Mucosa of gallbladder (tissue), 1 donor: Measurements from ENCODE around the gene CXCL13. TPM values are rescaled to one million over a fixed set of nuclear protein-coding genes. Genes with fewer than 3 reads are reported as not detected.
"Not testable (repeated sequence)": the region's sequence is repeated elsewhere in the genome, so short reads cannot be mapped to it uniquely, and the experiment has no call there.

Experiments
- DNase-seq: peaks from one replicate; pipeline ENCODE4 v3.0.0-alpha.2; 2020; ENCODE audit warnings: low spot score
- total RNA-seq: library from RNA; stranded (reverse); gene quantifications from one replicate; pipeline ENCODE4 v1.2.1, GENCODE V29; 2021
- donor health status: DM: no; HTN: no; CAD: no.

Gene CXCL13
- total RNA-seq, 1 donor from 2014 or later = 2.8 TPM

DNA sequence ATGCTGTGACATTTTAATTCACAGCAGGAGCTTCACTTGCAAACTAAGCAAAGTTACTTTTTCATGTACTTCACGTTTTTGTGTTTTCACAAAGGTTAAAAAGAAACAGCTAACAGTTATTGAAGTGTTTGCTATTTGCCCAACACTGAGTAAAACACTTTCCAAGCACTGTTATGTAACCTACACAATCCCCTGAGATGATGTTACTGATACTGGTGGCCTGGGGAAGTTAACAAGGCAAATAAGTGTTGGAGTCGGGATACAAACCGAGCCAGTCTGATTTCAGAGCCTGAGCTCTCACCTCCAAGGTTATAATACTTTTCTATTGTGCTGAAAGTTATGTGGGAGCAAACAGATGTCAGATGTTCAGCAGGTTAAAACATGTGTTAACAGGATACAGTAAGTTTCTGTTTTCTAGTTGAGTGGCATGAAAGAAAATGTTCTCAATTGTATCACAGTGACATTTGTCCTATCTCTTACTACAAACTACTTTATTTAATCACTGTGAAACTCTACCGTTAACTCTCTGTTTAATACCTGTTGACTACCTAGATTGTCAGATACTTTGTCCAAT is 3.9 kb upstream of the CXCL13 start:
- no peak for DNase-seq

DNA sequence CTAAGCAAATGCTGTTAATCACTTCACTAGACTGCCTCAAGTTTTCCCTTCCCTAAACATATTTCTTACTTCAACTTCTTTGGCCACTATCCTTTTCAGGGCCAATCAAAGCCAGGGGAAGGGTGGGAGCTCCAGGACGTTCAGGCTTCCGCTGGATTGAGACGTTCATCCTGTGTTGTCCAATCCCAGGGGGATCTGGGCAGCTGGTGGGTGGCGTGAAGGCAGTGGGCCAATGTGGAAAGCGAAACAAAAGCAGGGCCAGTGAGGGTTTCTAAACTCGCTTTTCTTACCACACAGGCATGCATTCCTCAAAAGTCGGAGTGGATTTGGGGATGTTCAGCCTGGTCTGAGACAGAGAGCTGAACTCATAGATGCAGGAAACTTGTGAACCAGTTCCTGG is 7.6 kb downstream of the CXCL13 start:
- DNase-seq = no peak

DNA sequence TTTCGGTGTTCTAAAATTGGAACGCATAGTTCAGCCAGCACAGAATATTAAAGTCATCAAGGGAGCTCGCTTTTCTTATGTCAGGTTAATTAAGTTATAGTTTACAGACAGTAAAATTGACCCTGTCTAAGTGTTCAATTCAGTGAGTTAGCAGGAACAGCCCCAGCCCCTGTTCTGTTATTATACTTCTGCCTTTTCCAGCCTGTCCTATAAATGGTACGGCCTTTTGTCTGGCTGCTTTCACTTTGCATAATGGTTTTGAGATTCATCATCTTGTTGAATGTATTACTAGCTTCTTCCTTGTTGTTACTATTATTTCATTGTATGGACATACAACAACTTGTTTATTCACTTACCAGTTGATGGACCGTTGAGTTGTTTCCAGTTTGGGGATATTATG is 9.5 kb downstream of the CXCL13 start:
- no peak for DNase-seq

DNA sequence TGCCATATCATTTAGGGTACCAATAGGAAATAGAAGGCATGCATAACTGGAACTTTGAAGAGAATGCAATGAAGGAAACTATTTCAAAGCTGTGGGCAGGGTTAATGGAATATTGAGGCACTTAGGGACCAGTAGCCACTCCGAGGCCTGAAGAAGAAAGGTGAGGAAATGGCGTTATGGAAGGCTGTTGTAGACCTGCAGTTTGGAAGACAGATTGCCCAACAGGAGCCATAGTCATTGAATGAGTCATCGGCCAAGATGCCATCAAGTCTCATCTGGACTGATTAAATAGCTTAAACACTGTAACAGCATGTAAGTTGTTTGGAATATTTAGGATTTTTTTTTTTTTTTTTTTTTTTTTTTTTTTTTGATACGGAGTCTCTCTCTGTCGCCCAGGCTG is 11.6 kb downstream of the CXCL13 start:
- no peak for DNase-seq

DNA sequence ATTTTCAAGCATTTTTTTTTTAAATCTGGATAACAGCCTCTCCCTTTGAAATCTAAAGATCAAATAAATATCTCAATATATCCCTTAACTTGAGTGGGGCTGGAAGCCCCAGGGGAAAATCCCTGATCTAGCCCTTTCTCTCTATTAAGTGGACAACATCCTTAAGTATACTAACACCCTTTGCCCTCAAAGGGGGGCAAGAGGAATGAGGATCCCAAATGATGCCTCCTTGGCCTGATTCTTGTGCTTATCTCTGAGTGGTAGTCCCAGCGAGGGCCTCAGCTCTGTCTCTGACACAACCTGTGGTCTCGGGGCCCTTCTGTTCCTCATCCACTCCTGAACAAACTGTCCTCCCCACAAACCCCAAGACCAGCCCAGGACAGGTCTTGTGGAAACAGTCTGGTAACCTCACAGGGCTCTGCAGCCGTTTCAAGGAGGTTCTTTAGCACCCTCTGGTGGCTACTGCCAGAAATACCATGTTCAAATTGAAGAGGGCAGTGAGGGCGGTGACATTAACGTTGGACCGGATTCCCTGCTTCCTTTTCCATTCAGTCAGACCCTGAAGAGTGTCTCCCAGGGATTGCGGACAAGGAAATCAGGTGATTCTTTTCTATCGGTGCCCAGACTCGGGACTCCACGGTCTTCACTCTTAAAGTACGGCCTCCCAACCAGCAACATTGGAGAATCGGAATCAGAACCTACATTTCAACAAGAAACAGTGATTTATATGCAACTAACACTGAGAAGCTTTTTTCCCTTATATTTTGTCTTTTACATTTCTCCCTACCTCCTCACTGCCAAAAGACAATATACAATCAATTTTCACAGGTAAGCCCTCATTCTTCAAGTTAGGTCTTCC is 13.0 kb downstream of the CXCL13 start:
- DNase-seq = peak; percentile 79

DNA sequence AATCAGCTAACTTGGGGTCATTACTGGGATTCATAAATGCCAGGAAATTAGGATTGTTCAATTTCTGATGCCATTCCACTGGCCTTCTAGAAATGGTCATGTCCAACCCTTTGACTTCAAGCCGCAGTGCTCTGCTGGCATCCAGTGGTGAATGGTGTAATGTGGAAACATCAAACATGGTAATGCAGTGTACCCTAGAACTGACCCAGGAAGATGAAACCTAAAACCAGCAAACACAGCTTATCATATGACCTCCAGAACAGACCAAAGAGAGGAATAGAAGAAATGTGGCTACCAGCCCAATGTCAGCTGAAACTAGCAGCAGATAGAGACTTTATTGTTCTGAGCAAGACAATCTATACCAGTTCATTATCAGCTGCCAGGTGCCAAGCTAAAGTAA is 13.8 kb downstream of the CXCL13 start:
- DNase-seq = peak; percentile 58

DNA sequence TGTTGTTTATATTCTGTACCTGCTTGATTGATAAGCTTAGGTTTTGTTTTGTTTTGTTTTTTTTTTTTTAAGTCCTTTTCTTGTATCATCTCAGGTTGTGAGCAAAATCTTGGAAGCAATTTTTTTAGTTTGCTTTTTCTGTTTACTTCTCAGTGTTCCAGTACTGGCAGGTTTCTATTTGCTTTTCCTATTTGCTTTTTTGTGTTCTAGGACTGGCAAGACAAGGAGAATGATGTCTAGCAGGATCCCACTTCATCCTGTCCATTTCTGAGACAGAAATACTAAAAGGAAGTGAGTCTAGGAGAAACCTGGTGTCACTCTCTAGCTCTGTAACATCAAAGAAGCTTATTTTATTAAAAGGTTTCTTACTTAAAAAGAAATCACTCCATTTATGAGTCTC is 15.6 kb downstream of the CXCL13 start:
- DNase-seq = no peak

DNA sequence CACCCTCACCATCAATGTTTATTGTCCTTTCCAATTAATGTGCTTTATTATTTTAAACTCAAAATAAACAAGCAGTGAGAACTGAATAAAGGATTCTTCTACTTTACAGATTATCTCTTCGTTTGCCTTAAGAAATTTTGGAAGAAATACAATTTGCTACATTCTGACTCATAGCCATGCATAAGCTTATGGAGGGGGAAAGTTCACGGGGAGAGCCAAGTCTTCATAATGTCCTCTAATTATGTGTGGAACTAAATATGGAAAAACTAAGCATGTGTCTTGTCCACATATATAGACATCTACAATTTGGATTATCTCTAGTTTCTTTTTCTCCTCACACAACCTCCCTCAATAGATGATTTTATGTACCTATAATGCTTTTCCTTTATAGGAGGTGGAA is 17.5 kb downstream of the CXCL13 start:
- DNase-seq = no peak

DNA sequence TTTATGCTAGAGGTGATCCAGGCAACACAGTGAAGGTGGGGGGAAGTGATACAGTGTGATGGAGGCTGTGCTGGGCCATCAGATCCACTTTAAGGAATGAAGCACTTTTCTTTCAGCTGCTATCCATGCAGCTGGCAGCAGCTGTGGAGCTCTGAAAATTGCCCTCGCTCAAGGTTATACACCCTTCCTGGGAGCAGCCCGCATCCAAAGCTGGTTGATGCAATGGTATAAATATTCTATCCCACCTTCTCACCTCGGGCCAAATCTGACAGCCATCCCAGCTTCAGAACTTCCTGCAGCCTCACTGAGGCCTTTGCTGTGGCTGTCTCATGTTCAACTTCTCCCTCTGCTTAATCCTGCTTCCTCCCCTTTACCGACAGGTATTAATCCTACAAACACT is 18.6 kb downstream of the CXCL13 start:
- DNase-seq = no peak

DNA sequence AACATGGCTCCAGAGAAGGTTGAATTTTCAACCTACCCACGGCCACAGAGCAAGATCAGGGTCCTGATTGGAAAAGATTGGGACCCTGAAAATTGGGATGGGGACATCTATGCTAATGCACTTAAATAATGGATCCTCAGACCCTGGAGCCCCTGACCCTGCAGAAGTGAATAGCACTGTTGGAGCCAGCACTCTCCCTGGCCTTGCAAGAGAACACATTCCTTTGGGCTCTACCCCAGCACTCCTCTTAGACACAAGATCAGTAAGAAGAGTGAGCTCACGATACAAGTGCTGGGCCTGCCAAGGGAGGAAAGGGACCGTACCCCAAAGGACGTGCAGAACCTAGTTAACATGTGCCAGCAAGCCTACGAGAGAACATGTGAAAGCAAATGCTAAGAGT is 19.9 kb downstream of the CXCL13 start:
- DNase-seq = no peak

DNA sequence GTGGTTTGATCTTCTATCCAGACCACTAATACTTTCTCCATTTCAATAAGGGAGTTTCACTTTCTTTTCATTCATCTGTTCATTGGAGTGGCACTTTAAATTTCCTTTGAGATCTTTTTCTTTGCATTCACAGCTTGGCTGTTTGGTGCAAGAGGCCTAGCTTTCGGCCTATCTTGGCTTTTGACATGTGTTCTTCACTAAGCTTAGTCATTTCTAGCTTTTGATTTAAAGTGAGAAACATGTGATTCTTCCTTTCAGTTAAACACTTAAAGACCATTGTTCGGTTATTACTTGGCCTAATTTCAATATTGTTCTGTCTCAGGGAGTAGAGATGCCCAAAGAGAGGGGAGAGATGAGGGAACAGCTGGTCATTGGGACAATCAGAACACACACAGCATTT is 24.3 kb downstream of the CXCL13 start:
- DNase-seq = no peak

DNA sequence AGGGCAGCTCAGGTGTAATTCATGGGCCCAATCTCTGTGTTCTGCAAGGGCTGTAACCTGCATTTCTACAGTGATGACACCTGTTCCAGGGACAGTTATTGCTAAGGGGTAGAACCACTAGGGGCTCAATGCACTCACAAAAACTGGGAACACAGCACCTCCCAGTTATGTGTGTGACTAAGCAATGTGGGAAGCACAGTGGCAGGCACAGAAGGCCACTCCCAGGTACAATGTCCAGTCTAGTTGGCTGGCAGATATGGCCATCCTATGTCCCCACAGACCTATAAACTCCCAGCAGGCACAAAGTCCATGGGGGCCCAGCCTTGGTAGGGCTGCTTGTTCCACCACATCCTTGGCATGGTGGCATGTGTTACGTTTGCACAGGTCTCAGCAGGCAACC is 25.7 kb downstream of the CXCL13 start:
- DNase-seq = peak; percentile 73

DNA sequence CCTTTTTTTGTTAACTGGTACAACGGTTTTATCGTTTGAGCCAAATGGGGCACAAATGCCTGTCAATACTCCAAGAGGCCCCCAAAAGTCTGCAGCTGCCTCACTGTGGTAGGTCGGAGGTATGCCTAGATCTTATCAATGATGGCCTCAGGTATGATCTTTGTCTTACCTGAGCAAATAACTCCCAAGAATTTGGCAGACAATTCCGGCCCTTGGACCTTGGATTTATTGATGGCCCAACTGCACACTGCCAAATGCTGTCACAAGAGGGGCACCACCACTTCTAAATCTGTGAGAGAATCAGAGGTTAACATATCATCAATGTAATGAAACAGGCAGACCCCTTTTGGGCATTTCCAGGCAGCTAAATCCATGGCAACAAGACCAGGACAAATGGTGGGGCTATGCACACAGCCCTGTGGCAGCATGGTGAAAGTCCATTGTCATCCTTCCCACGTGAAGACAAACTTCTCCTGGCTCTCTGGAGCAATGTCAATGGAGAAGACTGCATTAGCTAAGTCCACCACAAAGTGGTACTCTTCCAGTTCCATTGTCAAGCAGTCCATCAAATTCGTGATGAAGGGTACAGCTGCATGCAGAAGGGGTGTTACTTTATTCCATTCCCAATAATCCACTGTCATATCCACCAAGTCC is 28.6 kb downstream of the CXCL13 start:
- no peak for DNase-seq

DNA sequence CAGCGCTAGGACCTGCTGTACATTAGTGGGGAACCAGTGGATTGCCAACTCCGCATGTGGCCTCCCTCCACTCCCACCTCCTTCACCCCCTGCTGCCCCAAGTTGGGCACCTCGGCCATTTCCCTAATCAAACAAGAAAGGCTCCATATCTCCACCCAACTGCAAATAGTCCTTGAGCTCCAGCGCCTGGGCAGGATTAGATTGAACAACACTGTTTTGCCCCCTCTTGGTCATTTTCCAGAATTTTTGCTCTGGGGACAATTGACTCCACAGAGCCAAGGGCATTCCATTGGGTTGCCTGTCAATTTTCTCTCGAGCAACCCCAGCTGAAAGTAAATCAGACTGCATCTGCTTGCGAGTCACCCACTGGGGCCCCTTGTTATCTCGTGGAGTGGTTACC is 29.6 kb downstream of the CXCL13 start:
- DNase-seq = no peak

DNA sequence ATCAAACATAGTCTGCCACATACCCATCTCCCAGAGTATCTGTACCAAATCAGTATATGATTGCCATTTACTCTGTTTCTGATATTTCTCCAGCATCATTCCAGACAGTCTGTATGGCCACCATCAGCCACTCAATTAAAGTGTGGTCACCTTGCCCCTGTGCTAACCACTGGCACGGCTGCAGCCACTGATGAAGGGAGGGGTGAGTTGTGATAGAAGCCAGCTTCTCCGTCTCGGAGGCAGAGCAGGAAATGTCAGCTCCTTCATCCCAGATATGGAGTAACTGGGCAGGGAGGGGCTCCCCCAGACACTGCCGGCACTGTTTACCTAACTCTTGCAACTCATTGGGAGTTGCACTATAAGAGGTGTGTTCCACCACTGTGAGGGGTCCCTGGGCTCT is 30.3 kb downstream of the CXCL13 start:
- DNase-seq = no peak

DNA sequence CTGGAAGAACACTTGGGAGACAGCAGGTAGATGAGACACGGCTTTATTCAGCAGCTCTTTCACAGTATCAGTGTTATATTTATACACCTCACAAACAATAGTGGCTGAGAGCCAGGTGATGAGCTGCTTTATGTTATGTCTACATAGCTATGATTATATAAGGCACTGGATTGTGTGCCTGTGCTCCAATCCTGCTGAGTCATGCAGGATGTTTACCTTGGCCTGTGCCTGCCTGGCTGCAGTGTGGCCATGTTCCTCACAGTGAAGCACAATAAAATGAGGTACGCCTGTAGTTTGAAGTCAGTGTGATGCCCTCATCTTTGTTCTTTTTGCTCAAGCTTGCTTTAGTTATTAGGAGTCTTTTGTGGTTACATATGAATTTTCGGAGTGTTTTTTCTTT is 31.3 kb downstream of the CXCL13 start:
- DNase-seq = peak; percentile 64

DNA sequence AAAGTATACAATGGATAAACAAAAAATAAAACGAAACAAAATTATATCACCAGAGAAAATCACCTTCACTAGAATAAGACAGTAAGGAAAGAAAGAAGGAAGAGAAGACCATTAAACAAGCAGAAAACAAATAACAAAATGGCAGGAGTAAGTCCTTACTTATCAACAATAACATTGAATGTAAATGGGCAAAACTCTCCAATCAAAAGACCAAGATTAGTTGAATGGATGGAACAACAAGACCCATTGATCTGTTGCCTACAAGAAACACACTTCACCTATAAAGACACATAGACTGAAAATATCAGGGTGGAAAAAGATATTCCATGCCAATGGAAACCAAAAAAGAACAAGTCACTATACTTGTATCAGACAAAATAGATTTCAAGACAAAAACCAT is 38.4 kb downstream of the CXCL13 start:
- DNase-seq = not testable (repeated sequence)

DNA sequence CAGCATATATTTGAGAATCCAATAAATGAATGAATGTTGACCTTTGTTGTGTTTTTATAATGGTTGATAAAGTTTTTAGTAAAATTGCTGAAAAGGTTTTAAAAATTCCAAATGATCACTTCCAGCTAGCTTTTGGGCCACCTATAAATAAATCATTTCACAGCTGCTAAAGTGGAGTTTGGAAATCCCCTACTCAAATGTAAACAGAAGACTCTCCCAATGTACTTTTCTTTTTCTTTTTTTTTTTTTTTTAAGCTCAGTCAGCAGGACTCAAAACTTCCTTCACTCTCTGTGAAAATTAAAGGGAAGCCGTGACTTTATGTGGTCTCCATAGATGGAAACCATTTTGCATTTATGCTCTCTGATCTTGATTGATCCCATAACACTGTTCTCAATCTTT is 45.2 kb downstream of the CXCL13 start:
- no peak for DNase-seq

DNA sequence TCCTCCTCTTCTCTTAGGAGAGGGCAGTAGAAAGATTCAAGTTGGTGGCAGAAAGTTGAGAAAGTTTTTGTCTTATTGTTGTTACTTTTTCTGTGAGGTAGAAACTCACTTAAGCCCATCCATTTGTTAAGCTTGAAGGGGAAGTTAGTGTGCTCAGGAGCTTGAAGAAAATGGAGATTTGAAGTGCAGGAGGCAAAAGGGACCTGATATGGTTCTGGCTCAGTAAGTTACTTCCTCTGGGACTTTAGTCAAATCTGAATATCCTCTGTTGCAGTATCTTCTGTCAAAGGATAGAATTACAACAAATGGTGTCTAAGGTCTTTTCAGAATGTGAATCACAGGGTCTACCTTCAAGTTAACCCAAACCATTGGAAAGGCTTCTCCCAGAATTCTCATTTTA is 46.2 kb downstream of the CXCL13 start:
- DNase-seq = no peak

DNA sequence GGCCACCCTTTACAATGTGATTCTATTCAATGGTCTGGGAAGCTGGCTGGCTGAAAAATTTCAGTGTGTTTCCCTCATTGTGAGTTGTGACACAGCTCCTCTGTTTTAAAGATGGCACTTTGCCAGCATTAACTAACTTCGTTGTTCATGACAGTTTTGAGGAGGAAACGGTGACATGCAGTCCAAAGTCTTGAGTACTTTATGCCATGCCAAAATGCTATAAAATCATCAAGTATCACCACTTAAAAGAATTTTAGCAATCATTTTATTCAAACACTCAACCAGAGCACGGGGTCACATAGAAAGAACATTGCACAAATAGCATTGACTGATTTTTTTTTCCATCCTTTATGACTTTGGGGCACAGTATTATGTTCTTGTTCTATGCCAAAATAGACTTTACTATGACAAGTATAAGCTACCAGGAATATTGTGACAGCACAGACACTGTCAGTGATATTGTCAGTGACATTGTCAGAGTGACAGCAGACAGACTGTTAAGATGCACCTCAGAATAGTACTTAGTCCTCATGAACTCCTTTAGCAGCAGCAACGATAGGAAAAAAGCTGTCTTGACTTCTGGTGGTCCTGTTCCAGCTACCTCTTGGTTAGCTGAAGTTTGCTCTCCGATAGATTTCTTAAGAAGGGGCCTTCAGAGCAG is 46.7 kb downstream of the CXCL13 start:
- DNase-seq = no peak

DNA sequence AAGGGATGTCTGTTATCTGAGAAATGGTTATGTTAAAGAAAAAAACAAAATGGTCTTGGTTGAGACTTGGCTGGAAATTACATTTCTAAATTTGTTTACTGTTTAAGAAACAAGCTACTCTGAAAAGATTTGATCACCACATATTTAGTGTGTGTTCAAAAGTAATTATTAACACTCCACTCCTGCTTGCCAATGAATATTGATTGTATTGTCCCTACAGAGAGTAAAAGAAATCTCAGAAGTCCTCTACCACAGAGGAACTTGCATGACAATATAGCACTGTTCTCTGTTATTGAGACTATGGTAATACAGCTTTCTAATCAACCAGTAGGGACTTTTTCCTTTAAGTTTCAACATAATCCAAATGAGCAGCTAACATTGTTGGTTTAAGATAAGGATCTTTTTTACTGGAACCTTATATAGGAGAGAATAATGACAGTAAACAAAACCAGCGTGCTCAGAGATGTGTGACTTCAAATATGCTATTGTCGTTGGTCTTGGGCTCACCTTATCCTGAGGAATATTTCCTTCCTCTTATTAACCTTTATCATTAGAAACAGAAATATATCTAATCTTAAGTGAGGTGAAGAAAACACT is 47.6 kb downstream of the CXCL13 start:
- DNase-seq = no peak

DNA sequence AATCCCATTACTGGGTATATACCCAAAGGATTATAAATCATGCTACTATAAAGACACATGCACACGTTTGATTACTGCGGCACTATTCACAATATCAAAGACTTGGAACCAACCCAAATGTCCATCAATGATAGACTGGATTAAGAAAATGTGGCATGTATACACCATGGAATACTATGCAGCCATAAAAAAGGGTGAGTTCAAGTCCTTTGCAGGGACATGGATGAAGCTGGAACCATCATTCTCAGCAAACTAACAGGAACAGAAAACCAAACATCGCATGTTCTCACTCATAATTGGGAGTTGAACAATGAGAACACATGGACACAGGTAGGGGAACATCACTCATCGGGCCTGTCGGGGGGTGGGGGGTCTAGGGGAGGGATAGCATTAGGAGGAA is 54.7 kb downstream of the CXCL13 start:
- not testable (repeated sequence) for DNase-seq
